ENCODE measurements around the gene KATNAL2. TPM values are rescaled to one million over a fixed set of nuclear protein-coding genes. Genes with fewer than 3 reads are reported as not detected.

KATNAL2 gene
- total and polyA plus RNA-seq, 11 donors: 0.91 to 5.5 (median 2.0) TPM

DNA sequence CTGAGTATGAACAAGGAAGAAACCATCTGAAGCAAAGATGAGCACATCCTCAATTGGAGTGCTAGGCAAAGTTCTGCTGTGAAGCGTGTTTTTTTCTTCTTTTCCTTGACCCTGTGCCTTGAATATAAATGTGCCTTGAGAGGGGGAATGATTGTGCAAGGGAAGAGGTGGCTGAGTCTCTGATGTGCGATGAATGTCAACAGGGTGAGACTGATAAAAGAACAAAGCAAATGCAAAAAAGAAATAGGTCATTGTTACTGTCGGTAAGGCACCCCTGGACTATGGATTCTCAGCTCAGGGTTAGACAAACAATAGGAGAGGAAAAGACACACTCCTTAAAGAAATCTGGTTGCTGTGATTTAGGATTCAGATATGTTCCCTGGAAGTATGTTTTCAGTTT lies 178.4 kb downstream of the KATNAL2 start:
- WGBS, 4 donors: 80 to 89% (median 84%) methylated on average over 3 of the region's 3 CpGs
- TF ChIP-seq, protein P1, sequence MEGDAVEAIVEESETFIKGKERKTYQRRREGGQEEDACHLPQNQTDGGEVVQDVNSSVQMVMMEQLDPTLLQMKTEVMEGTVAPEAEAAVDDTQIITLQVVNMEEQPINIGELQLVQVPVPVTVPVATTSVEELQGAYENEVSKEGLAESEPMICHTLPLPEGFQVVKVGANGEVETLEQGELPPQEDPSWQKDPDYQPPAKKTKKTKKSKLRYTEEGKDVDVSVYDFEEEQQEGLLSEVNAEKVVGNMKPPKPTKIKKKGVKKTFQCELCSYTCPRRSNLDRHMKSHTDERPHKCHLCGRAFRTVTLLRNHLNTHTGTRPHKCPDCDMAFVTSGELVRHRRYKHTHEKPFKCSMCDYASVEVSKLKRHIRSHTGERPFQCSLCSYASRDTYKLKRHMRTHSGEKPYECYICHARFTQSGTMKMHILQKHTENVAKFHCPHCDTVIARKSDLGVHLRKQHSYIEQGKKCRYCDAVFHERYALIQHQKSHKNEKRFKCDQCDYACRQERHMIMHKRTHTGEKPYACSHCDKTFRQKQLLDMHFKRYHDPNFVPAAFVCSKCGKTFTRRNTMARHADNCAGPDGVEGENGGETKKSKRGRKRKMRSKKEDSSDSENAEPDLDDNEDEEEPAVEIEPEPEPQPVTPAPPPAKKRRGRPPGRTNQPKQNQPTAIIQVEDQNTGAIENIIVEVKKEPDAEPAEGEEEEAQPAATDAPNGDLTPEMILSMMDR (IDR thresholded peaks at IDR 0.05): no peak
- no peak for TF ChIP-seq POLR2A (IDR thresholded peaks at IDR 0.05)
- no peaks in the 10 kb centered on the region for H3K27me3 ChIP-seq
- no peak overlapping the region for H3K4me3 ChIP-seq
- H3K27ac ChIP-seq: no peak overlapping the region
- no peaks in the 10 kb centered on the region for H3K9me3 ChIP-seq
- peaks cover 0 to 5% (median 0%) of the 10 kb centered on the region in 12 donors for H3K4me1 ChIP-seq
- DNase-seq: no peak
- intact Hi-C loops (cut with DNase I): loop anchor here in 1 of 10 donors (5.0 kb wide), 1 partner anchor 651 kb away; no protein-coding TSS in a partner anchor
- ATAC-seq: no peak
- peaks cover 0 to 5% (median 0%) of the 10 kb centered on the region in 9 donors for H3K36me3 ChIP-seq

DNA sequence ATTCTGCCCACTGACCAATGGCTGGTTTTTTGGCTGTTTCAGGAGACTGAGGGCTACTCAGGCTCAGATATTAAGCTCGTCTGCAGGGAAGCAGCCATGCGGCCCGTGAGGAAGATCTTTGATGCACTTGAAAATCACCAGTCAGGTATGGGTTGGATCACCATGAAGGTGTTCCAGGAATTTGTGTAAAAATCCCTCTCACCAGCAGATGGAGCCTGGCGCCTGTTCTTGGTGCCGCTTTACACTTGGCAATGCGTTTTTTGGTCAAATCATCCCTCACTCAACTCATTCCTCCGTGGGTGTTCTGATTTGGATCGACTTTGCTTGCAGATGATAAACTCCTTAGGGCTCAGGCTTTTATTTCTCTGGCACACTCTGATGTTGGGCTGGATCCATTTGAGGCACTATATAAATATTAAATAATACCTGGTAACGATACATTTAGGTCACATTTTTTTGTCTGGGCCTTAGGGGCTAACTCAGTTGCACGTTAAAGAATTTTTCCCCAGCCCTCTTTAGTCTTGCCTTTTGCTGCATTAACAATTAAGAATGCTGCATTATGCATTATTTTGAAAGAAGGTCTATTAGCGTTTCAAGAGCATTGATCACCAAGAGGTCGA lies 182.9 kb downstream of the KATNAL2 start:
- Histone ChIP-seq H3K4me3 (no peak overlapping the region), H3K4me1 (peaks cover 0 to 5% (median 0%) of the 10 kb centered on the region in 12 donors), H3K9me3 (no peaks in the 10 kb centered on the region), H3K27ac (no peak overlapping the region), H3K36me3 (peaks cover 0 to 26% (median 13%) of the 10 kb centered on the region in 9 donors), H3K27me3 (no peaks in the 10 kb centered on the region)
- ATAC-seq (peak in 3 of 4 donors; percentile 47 to 79 (median 59)), DNase-seq (peak in 3 of 5 donors; percentile 20 to 31 (median 25))
- intact Hi-C loops (cut with DNase I): loop anchor here (1.0 to 10.0 kb wide), 8 partner anchors 102 to 654 kb away; no protein-coding TSS in a partner anchor
- 30 to 32% (median 31%) methylated on average over 12 of the region's 12 CpGs for WGBS, 4 donors
- TF ChIP-seq POLR2A (IDR thresholded peaks at IDR 0.05): no peak
- TF ChIP-seq, protein P1 (IDR thresholded peaks at IDR 0.05): peak; percentile 64 to 84 (median 72)

DNA sequence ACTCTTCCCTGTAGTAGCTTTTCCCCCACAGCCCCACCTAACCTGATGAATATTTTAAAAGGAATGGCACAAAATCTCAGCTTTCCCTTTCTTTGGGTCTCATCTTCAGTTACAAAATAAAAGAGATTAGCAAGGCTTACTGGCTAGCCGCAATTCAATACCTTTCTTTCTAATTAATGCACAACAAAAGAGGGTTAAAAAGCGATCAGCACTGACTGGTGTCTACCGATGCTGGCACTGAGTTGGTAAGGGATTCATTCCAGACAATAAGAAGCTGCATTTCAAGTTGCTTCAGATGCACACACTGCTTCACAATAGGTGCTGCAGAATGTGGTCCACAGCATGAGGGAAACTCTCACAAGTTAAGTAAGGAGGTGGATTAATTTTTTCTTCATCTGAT lies 191.0 kb downstream of the KATNAL2 start:
- Histone ChIP-seq H3K27ac (no peak overlapping the region), H3K27me3 (no peaks in the 10 kb centered on the region), H3K36me3 (peaks cover 0 to 100% (median 86%) of the 10 kb centered on the region in 9 donors), H3K4me3 (no peak overlapping the region), H3K9me3 (no peaks in the 10 kb centered on the region), H3K4me1 (no peaks in the 10 kb centered on the region)
- no peak for ATAC-seq
- 87 to 92% (median 89%) methylated on average over 3 of the region's 3 CpGs for WGBS, 4 donors
- no peak for TF ChIP-seq POLR2A (IDR thresholded peaks at IDR 0.05)
- TF ChIP-seq, protein P1 (IDR thresholded peaks at IDR 0.05): no peak
- intact Hi-C loops (cut with DNase I): loop anchor here in 2 of 10 donors (10.0 kb wide), 2 partner anchors 636 to 646 kb away; no protein-coding TSS in a partner anchor
- no peak for DNase-seq

DNA sequence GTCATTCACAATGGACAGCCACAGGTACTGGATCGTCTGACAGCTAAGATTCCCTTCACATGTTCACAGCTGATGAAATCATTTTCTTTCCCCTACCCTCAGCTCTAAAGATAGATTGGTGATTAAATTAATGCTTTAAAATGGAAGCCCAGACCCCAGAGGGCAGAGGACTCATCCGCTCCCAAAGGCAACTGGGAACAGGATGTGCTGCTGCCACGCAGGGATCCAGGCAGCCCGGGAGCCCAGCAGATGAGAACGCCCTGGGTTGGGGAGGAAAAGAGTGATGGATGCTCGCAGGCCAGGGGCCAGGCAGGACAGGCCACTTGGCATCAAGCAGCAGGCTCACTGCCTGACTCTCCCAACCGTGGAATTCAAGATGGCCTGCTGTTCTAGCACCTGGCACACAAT lies 191.6 kb downstream of the KATNAL2 start:
- ATAC-seq (no peak), DNase-seq (no peak)
- H3K4me1 ChIP-seq: no peaks in the 10 kb centered on the region
- TF ChIP-seq POLR2A (IDR thresholded peaks at IDR 0.05): no peak
- TF ChIP-seq, protein P1 (IDR thresholded peaks at IDR 0.05): no peak
- intact Hi-C loops (cut with DNase I): loop anchor here in 2 of 10 donors (10.0 kb wide), 2 partner anchors 636 to 646 kb away; no protein-coding TSS in a partner anchor
- H3K36me3 ChIP-seq: peaks cover 0 to 100% (median 91%) of the 10 kb centered on the region in 9 donors
- no peak overlapping the region for H3K27ac ChIP-seq
- no peaks in the 10 kb centered on the region for H3K27me3 ChIP-seq
- H3K9me3 ChIP-seq: no peaks in the 10 kb centered on the region
- no peak overlapping the region for H3K4me3 ChIP-seq
- 88 to 92% (median 91%) methylated on average over 6 to 7 of the region's 7 CpGs for WGBS, 4 donors

Measured in heart left ventricle (tissue), 16 donors.